ENCODE data around the gene CYTL1.

DNA sequence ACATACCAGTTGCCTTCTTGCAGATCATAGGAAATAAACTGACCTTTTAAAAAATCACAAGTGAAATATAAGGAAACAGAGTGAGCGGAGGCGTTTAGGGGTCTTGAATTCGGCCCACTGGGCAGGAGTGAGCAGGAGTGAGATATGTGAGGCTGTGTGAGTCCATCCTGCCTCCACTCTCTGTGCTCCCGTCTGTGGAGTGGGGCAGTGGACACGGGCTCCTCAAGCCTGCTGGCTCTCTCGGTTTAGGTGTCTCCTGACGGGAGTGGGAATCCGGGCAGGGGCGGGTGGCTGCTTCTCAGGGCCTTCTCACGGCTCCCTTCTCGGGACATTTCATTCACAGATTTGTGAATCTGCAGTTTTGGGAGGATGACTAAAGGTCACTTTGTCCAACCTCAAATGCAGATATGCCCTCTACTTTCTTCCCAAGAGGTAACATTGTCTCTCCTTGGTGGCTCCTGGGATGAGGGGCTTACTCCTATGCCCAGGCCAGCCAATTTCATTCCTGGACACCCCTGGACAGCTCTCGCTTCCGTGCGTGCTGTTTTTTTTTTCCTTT is 27.6 kb downstream of the CYTL1 start:
- TF ChIP-seq CTCF (IDR thresholded peaks at IDR 0.05 in 8 of 11, conservative IDR thresholded peaks at IDR 0.05 in 3 of 11) (no peak), POLR2A (IDR thresholded peaks at IDR 0.05) (no peak)
